PFSK-1 (cell line): ENCODE data around the gene CDCA7L.

Experiments
- POLR2AphosphoS5 ChIP-seq: IDR thresholded peaks from 2 replicates; pipeline ENCODE4 v1.6.1; 2012; ENCODE audit warnings: low read depth, mild to moderate bottlenecking, control low read depth, low read length, moderate library complexity
- REST ChIP-seq, 2 experiments: IDR thresholded peaks; 2 replicates each; pipeline versions ENCODE4 v1.6.1 to v1.8.0; 2011 to 2012; ENCODE audit warnings: low read depth in 2 of 2, low read length in 2 of 2, control low read depth in 1 of 2, inconsistent platforms in 1 of 2, mild to moderate bottlenecking in 1 of 2, moderate library complexity in 1 of 2; ENCODE audit not compliant: insufficient read depth in 1 of 2
- SIN3A ChIP-seq: IDR thresholded peaks from 2 replicates; pipeline ENCODE4 v1.6.1; 2012; ENCODE audit warnings: mild to moderate bottlenecking, low read length, moderate library complexity, borderline replicate concordance; ENCODE audit not compliant: insufficient read depth
- TAF1 ChIP-seq: IDR thresholded peaks from 2 replicates; pipeline ENCODE4 v1.6.1; 2012; ENCODE audit warnings: low read length, control low read depth, borderline replicate concordance; ENCODE audit not compliant: insufficient read depth

GRCh38 chr7:21914671-21915070, 31.0 kb downstream of the CDCA7L start:
- TF ChIP-seq POLR2AphosphoS5 (no peak), TAF1 (no peak), REST (IDR thresholded peaks at IDR 0.05; ENCODE audit: insufficient read depth in 1 of 2, low read depth in 2 of 2, low read length in 2 of 2) (no peak), SIN3A (no peak)
